ENCODE measurements around the gene SOCS4. TPM values are rescaled to one million over a fixed set of nuclear protein-coding genes. Genes with fewer than 3 reads are reported as not detected.

The SOCS4 gene
- total RNA-seq, 2 donors from 2014 or later = 6.6 to 9.9 TPM

DNA sequence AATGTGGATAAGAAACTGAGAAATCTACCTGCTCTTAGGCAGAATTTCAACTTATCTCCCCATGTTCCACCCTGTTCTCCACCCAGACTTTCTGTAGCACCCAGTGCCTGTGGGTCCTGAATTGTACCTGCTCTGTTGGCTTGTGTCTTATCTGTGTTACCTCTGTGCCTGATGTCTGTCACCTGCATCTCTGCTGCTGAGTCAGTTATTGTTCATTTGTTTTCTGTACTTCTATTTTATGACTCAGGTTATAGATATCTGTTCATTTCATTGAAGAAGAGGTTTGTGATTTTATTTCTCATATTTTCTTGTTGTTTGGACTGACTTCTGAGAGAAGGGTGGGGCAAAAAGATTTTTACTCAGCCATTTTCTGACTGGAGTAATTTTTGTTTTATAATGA is 11.7 kb downstream of the SOCS4 start:
- no peak overlapping the region for H3K27ac ChIP-seq
- no peaks in the 10 kb centered on the region for H3K36me3 ChIP-seq (replicated peaks in 1 of 2; ENCODE audit: insufficient read depth in 1 of 2, low read depth in 2 of 2)

DNA sequence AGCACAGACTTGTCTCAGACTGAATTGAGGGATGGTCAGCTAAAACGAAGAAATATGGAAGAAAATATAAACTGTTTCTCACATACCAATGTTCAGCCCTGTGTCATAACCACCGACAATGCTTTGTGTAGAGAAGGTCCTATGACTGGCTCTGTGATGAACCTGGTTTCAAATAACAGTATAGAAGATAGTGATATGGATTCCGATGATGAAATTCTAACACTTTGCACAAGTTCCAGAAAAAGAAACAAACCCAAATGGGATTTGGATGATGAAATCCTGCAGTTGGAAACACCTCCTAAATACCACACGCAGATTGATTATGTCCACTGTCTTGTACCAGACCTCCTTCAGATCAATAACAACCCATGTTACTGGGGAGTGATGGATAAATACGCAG is 16.5 kb downstream of the SOCS4 start:
- TF ChIP-seq, protein P1, sequence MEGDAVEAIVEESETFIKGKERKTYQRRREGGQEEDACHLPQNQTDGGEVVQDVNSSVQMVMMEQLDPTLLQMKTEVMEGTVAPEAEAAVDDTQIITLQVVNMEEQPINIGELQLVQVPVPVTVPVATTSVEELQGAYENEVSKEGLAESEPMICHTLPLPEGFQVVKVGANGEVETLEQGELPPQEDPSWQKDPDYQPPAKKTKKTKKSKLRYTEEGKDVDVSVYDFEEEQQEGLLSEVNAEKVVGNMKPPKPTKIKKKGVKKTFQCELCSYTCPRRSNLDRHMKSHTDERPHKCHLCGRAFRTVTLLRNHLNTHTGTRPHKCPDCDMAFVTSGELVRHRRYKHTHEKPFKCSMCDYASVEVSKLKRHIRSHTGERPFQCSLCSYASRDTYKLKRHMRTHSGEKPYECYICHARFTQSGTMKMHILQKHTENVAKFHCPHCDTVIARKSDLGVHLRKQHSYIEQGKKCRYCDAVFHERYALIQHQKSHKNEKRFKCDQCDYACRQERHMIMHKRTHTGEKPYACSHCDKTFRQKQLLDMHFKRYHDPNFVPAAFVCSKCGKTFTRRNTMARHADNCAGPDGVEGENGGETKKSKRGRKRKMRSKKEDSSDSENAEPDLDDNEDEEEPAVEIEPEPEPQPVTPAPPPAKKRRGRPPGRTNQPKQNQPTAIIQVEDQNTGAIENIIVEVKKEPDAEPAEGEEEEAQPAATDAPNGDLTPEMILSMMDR (IDR thresholded peaks at IDR 0.05) = no peak
- TF ChIP-seq POLR2A (IDR thresholded peaks at IDR 0.05) = no peak
- Histone ChIP-seq H3K36me3 (replicated peaks in 1 of 2; ENCODE audit: insufficient read depth in 1 of 2, low read depth in 2 of 2) (no peaks in the 10 kb centered on the region), H3K9me3 (no peaks in the 10 kb centered on the region), H3K4me1 (no peaks in the 10 kb centered on the region), H3K4me3 (no peak overlapping the region), H3K27me3 (no peaks in the 10 kb centered on the region), H3K27ac (no peak overlapping the region)
- intact Hi-C loops (cut with DNase I) = no loop called here
- ATAC-seq = no peak
- DNase-seq = no peak
- WGBS, 2 donors = 88 to 91% methylated on average over 5 of the region's 5 CpGs

More for the DNA sequence above, 11.7 kb downstream of the SOCS4 start:
- H3K27me3 ChIP-seq = no peaks in the 10 kb centered on the region
- TF ChIP-seq, protein P1 (IDR thresholded peaks at IDR 0.05) = no peak
- no peak for TF ChIP-seq POLR2A (IDR thresholded peaks at IDR 0.05)
- intact Hi-C loops (cut with DNase I) = no loop called here
- ATAC-seq = no peak
- H3K9me3 ChIP-seq = no peaks in the 10 kb centered on the region
- DNase-seq = no peak
- no peak overlapping the region for H3K4me3 ChIP-seq
- no peaks in the 10 kb centered on the region for H3K4me1 ChIP-seq

DNA sequence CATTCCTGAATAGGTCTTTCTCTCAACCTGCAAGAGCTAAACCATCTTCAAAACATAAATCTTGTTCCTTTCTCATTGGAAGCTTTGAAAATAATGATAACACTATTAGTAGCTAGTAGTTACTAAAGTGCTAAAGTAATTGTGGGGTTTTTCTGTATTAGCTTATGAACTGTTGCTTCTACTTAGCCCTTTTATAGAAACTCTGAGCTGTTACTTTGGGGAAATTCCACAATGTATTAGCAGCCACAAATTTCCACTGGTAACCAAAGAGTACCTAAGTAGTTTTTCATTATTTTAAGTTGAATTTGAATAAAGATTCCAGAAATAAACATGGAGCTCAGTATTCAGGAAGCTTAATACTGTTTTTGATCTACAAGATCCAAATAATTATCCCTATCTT is 18.1 kb downstream of the SOCS4 start:
- no peak overlapping the region for H3K4me3 ChIP-seq
- no peak overlapping the region for H3K27ac ChIP-seq
- intact Hi-C loops (cut with DNase I) = no loop called here
- no peaks in the 10 kb centered on the region for H3K9me3 ChIP-seq
- TF ChIP-seq, protein P1 (IDR thresholded peaks at IDR 0.05) = no peak
- TF ChIP-seq POLR2A (IDR thresholded peaks at IDR 0.05) = no peak
- ATAC-seq (no peak), DNase-seq (no peak)
- no peaks in the 10 kb centered on the region for H3K36me3 ChIP-seq (replicated peaks in 1 of 2; ENCODE audit: insufficient read depth in 1 of 2, low read depth in 2 of 2)
- H3K27me3 ChIP-seq = no peaks in the 10 kb centered on the region
- H3K4me1 ChIP-seq = no peaks in the 10 kb centered on the region

- H3K36me3 ChIP-seq (replicated peaks in 1 of 2; ENCODE audit: insufficient read depth in 1 of 2, low read depth in 2 of 2) = no peaks in the 10 kb centered on the region
- 92 to 97% methylated on average over 5 of the region's 5 CpGs for WGBS, 2 donors
- intact Hi-C loops (cut with DNase I) = no loop called here
- no peaks in the 10 kb centered on the region for H3K9me3 ChIP-seq
- TF ChIP-seq, protein P1 (IDR thresholded peaks at IDR 0.05) = no peak
- no peak for TF ChIP-seq POLR2A (IDR thresholded peaks at IDR 0.05)
- peaks cover 8% of the 10 kb centered on the region for H3K4me1 ChIP-seq
- H3K27me3 ChIP-seq = no peaks in the 10 kb centered on the region
- ATAC-seq = no peak
- H3K4me3 ChIP-seq = no peak overlapping the region
- H3K27ac ChIP-seq = no peak overlapping the region
- no peak for DNase-seq
These were observed 20.4 kb downstream of the SOCS4 start for GRCh38 chr14:55047301-55048053.

- ATAC-seq (no peak), DNase-seq (no peak)
- no peaks in the 10 kb centered on the region for H3K36me3 ChIP-seq (replicated peaks in 1 of 2; ENCODE audit: insufficient read depth in 1 of 2, low read depth in 2 of 2)
- intact Hi-C loops (cut with DNase I) = no loop called here
- TF ChIP-seq, protein P1 (IDR thresholded peaks at IDR 0.05) = no peak
- TF ChIP-seq POLR2A (IDR thresholded peaks at IDR 0.05) = no peak
- 61 to 70% methylated on average over 2 of the region's 2 CpGs for WGBS, 2 donors
- H3K27ac ChIP-seq = no peak overlapping the region
- H3K4me1 ChIP-seq = peaks cover 21% of the 10 kb centered on the region
- H3K4me3 ChIP-seq = no peak overlapping the region
- H3K9me3 ChIP-seq = no peaks in the 10 kb centered on the region
- H3K27me3 ChIP-seq = no peaks in the 10 kb centered on the region
These were observed 21.9 kb downstream of the SOCS4 start for GRCh38 chr14:55048900-55049436.

Measured in body of pancreas (tissue), 4 donors.